A673 (cell line): ENCODE measurements around the gene FARSA.

Experiments used
- CTCF ChIP-seq: fragments of 300-800, 200-600 bp; sonication (generic); conservative IDR thresholded peaks from 2 replicates; pipeline ENCODE4 v1.5.1; 2017; ENCODE audit warnings: low read depth, mild to moderate bottlenecking, antibody characterized with exemption, low read length, moderate library complexity, mixed read lengths
- EZH2 ChIP-seq: fragments of 200-600 bp; sonication (generic); IDR thresholded peaks from 2 replicates; pipeline ENCODE4 v1.6.1; 2017; ENCODE audit warnings: borderline replicate concordance, low read depth, mild to moderate bottlenecking, mixed read lengths, antibody characterized with exemption, low read length; ENCODE audit not compliant: poor library complexity, severe bottlenecking

GRCh38 chr19:12885749-12886650 is 47.5 kb downstream of the FARSA start:
- no peak for TF ChIP-seq CTCF
- no peak for TF ChIP-seq EZH2
